Tibial artery (tissue), 4 donors: ENCODE data around the gene GNG2.

Experiments used
- DNase-seq, 2 donors: peaks; one replicate each; pipeline ENCODE4 v3.0.0-alpha.2; 2019
- H3K27ac ChIP-seq, 2 donors: fragments of 200-600 bp; sonication (generic) in 1 of 2; 1 replicate in 1 of 2; 2 replicates in 1 of 2; pipeline ENCODE4 v1.5.1; 2018 to 2019; ENCODE audit warnings: mild to moderate bottlenecking in 1 of 2
- H3K27me3 ChIP-seq, 2 donors: fragments of 200-600 bp; sonication (generic) in 1 of 2; one replicate each; pipeline versions ENCODE4 v1.5.1 to v1.6.0; 2016 to 2019
- H3K36me3 ChIP-seq, 3 donors: fragments of 200-600 bp; sonication (generic) in 2 of 3; one replicate each; pipeline ENCODE4 v1.5.1; 2016 to 2019; ENCODE audit warnings: mild to moderate bottlenecking in 2 of 3
- H3K4me1 ChIP-seq, 4 donors: fragments of 200-600 bp; sonication (generic) in 2 of 4; 1 replicate in 3 of 4; 2 replicates in 1 of 4; pipeline ENCODE4 v1.5.1; 2016 to 2019
- H3K4me3 ChIP-seq, 2 donors: fragments of 200-600 bp; sonication (generic) in 1 of 2; 1 replicate in 1 of 2; 2 replicates in 1 of 2; pipeline ENCODE4 v1.5.1; 2018 to 2019; ENCODE audit warnings: mild to moderate bottlenecking in 2 of 2
- H3K9me3 ChIP-seq, 3 donors: fragments of 200-600 bp; sonication (generic) in 1 of 3; one replicate each; pipeline ENCODE4 v1.5.1; 2016 to 2019
- CTCF ChIP-seq, 2 experiments: fragments of 200-600 bp in 1 of 2; fragments of 450-650 bp in 1 of 2; IDR thresholded peaks; one replicate each; pipeline ENCODE4 v1.5.1; 2017 to 2019; ENCODE audit warnings: antibody characterized with exemption in 2 of 2, mild to moderate bottlenecking in 1 of 2, moderate library complexity in 1 of 2
- intact Hi-C: fragments of 100-400 bp; cut with DNase I; formaldehyde crosslinking; loops from one replicate; pipeline ENCODE4 v1.15.0; 2023; ENCODE audit warnings: low total_unique reads

GNG2 gene

GRCh38 chr14:51884086-51884927, 23.9 kb downstream of the GNG2 start:
- no peaks in the 10 kb centered on the region for H3K36me3 ChIP-seq
- intact Hi-C loops: no loop called here
- no peak for TF ChIP-seq CTCF (IDR thresholded peaks at IDR 0.05)
- no peak overlapping the region for H3K27ac ChIP-seq
- no peaks in the 10 kb centered on the region for H3K4me1 ChIP-seq
- no peaks in the 10 kb centered on the region for H3K9me3 ChIP-seq
- H3K4me3 ChIP-seq: no peak overlapping the region
- no peak for DNase-seq
- H3K27me3 ChIP-seq: no peaks in the 10 kb centered on the region

GRCh38 chr14:51889851-51890250, 29.4 kb downstream of the GNG2 start:
- TF ChIP-seq CTCF (IDR thresholded peaks at IDR 0.05): no peak
- H3K4me1 ChIP-seq: no peaks in the 10 kb centered on the region
- no peak for DNase-seq
- no peak overlapping the region for H3K27ac ChIP-seq
- no peaks in the 10 kb centered on the region for H3K36me3 ChIP-seq
- no peak overlapping the region for H3K4me3 ChIP-seq
- intact Hi-C loops: no loop called here
- no peaks in the 10 kb centered on the region for H3K27me3 ChIP-seq
- no peaks in the 10 kb centered on the region for H3K9me3 ChIP-seq

DNA sequence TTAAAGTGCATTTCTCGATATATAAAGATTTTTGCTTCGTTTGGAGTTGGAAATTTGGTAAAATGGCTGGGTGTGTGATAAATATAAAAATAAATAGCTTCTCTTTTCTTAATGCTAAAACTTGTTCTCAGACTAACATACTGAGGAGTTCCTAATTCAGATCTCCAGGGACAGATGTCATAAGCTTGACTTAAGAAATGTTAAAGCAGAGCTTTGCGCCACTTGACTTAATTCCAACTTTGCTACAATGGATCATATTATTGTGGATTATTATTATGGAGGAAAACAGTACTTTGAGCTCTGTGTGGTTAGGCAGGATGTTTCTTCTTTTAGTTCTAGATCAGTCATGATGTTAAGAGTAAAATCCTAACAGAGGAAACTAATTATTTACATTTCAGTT, 33.8 kb downstream of the GNG2 start:
- H3K27ac ChIP-seq: no peak overlapping the region
- no peaks in the 10 kb centered on the region for H3K4me1 ChIP-seq
- DNase-seq: no peak
- H3K27me3 ChIP-seq: no peaks in the 10 kb centered on the region
- H3K36me3 ChIP-seq: no peaks in the 10 kb centered on the region
- TF ChIP-seq CTCF (IDR thresholded peaks at IDR 0.05): no peak
- intact Hi-C loops: no loop called here
- no peaks in the 10 kb centered on the region for H3K9me3 ChIP-seq
- H3K4me3 ChIP-seq: no peak overlapping the region

DNA sequence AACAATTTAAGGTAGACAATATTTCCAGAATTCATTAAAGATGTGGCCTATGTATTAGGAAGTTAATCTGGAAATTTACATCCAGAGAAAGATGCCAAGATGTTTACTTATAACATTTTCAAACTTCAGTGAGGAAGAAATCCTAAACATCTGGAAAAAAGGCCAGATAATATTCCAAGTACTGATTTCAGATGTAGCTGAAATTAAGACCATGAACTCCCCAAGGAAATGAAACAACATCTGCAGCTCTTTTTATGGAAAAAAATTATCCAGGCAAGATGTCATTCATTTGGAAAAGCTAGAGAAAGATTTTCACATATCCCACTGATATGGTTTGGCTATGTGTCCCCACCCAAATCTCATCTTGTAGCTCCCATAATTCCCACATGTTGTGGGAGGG, 35.0 kb downstream of the GNG2 start:
- intact Hi-C loops: no loop called here
- no peaks in the 10 kb centered on the region for H3K9me3 ChIP-seq
- no peak for TF ChIP-seq CTCF (IDR thresholded peaks at IDR 0.05)
- no peak overlapping the region for H3K4me3 ChIP-seq
- no peaks in the 10 kb centered on the region for H3K4me1 ChIP-seq
- H3K27me3 ChIP-seq: no peaks in the 10 kb centered on the region
- no peaks in the 10 kb centered on the region for H3K36me3 ChIP-seq
- H3K27ac ChIP-seq: no peak overlapping the region
- DNase-seq: no peak

DNA sequence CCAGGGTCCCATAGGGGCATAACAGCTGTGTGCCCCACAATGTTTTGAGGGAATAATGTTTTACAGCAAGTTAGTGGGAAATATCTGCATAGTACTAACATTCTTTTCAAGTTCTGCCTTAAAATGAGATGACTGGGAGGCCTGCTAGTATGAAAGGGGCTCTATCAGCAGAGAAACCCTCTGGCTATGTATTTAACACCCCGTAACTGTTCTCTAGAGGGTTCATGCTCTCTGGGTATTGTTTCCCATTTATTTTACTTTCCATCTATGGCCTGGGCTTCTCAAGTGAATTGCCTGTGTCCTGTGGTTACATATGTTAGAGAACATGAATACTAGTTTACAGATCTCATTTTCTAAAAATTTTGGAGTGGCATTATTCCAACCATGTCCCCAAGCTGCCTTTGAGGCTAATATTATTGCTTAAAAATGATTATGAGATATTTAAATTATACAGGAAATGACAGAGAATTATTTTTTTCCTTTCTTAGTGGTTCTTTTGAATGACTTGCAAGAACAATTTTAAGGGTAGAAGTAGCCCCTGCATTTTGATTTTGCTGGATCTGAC, 37.5 kb downstream of the GNG2 start:
- Histone ChIP-seq H3K4me3 (no peak overlapping the region), H3K4me1 (no peaks in the 10 kb centered on the region), H3K36me3 (no peaks in the 10 kb centered on the region), H3K27me3 (no peaks in the 10 kb centered on the region), H3K27ac (no peak overlapping the region), H3K9me3 (no peaks in the 10 kb centered on the region)
- no peak for TF ChIP-seq CTCF (IDR thresholded peaks at IDR 0.05)
- no peak for DNase-seq
- intact Hi-C loops: no loop called here
